Kidney epithelial cell (primary cell): ENCODE data around the gene TAGLN2. TPM values are rescaled to one million over a fixed set of nuclear protein-coding genes. Genes with fewer than 3 reads are reported as not detected.

Experiments
- DNase-seq: peaks from one replicate; pipeline ENCODE4 v3.0.0-alpha.2; 2010; ENCODE audit warnings: low read depth
- H3K27me3 ChIP-seq: 2 replicates; pipeline ENCODE4 v1.6.0; 2011; ENCODE audit warnings: low read length; ENCODE audit not compliant: control insufficient read depth, insufficient read depth
- H3K36me3 ChIP-seq: 2 replicates; pipeline ENCODE4 v1.5.1; 2011; ENCODE audit warnings: low read length; ENCODE audit not compliant: control insufficient read depth, insufficient read depth
- H3K4me3 ChIP-seq: 2 replicates; pipeline ENCODE4 v1.5.1; 2011; ENCODE audit warnings: low read depth, mild to moderate bottlenecking, control low read depth, low read length
- CTCF ChIP-seq: IDR thresholded peaks from 2 replicates; pipeline ENCODE4 v1.5.1; 2011; ENCODE audit warnings: mild to moderate bottlenecking, moderate library complexity, low read length, control low read depth, inconsistent platforms; ENCODE audit not compliant: insufficient read depth, poor library complexity, severe bottlenecking
- total RNA-seq: library from RNA; depleted of rRNA; stranded (reverse); fragments of >200 nt; gene quantifications from 2 replicates; pipeline ENCODE4 v1.2.3, GENCODE V29; 2015

TAGLN2 gene
- total RNA-seq, 1 donor from 2014 or later: 719 TPM

- no peak for TF ChIP-seq CTCF
- DNase-seq: no peak
- Histone ChIP-seq H3K27me3 (peaks cover 28% of the 10 kb centered on the region), H3K36me3 (no peaks in the 10 kb centered on the region), H3K4me3 (no peak overlapping the region)
Observed at GRCh38 chr1:159938905-159939677, 13.8 kb upstream of the TAGLN2 start.

GRCh38 chr1:159938211-159938852, 13.0 kb upstream of the TAGLN2 start:
- no peak for TF ChIP-seq CTCF
- DNase-seq: no peak
- no peaks in the 10 kb centered on the region for H3K36me3 ChIP-seq
- peaks cover 21% of the 10 kb centered on the region for H3K27me3 ChIP-seq
- no peak overlapping the region for H3K4me3 ChIP-seq

- peaks cover 12% of the 10 kb centered on the region for H3K27me3 ChIP-seq
Observed at GRCh38 chr1:159937054-159937750, 11.9 kb upstream of the TAGLN2 start.

GRCh38 chr1:159936273-159936904, 11.1 kb upstream of the TAGLN2 start:
- TF ChIP-seq CTCF: peak; percentile 99

More at GRCh38 chr1:159937054-159937750, 11.9 kb upstream of the TAGLN2 start:
- no peak for TF ChIP-seq CTCF
- Histone ChIP-seq H3K4me3 (no peak overlapping the region), H3K36me3 (no peaks in the 10 kb centered on the region)
- no peak for DNase-seq

GRCh38 chr1:159935719-159936272, 10.5 kb upstream of the TAGLN2 start:
- H3K4me3 ChIP-seq: no peak overlapping the region
- TF ChIP-seq CTCF: no peak
- no peak for DNase-seq
- H3K27me3 ChIP-seq: peaks cover 3% of the 10 kb centered on the region
- no peaks in the 10 kb centered on the region for H3K36me3 ChIP-seq

More at GRCh38 chr1:159936273-159936904, 11.1 kb upstream of the TAGLN2 start:
- Histone ChIP-seq H3K4me3 (no peak overlapping the region), H3K36me3 (no peaks in the 10 kb centered on the region), H3K27me3 (peaks cover 5% of the 10 kb centered on the region)
- DNase-seq: no peak
